ENCODE measurements around the gene HBA2.
"Not testable (repeated sequence)": the region's sequence is repeated elsewhere in the genome, so short reads cannot be mapped to it uniquely, and the experiment has no call there.

HBA2 gene

DNA sequence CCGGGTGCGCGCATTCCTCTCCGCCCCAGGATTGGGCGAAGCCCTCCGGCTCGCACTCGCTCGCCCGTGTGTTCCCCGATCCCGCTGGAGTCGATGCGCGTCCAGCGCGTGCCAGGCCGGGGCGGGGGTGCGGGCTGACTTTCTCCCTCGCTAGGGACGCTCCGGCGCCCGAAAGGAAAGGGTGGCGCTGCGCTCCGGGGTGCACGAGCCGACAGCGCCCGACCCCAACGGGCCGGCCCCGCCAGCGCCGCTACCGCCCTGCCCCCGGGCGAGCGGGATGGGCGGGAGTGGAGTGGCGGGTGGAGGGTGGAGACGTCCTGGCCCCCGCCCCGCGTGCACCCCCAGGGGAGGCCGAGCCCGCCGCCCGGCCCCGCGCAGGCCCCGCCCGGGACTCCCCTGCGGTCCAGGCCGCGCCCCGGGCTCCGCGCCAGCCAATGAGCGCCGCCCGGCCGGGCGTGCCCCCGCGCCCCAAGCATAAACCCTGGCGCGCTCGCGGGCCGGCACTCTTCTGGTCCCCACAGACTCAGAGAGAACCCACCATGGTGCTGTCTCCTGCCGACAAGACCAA lies at the start of gene HBA2:
HBA2 (plus strand) TSS at position 503 of the 568 bp plus-strand sequence; CDS start at position 540, 37 bp downstream.
- not testable (repeated sequence) for DNase-seq

GRCh38 chr16:123558-124350 lies 48.9 kb upstream of the HBA2 start:
- DNase-seq: not testable (repeated sequence)

DNA sequence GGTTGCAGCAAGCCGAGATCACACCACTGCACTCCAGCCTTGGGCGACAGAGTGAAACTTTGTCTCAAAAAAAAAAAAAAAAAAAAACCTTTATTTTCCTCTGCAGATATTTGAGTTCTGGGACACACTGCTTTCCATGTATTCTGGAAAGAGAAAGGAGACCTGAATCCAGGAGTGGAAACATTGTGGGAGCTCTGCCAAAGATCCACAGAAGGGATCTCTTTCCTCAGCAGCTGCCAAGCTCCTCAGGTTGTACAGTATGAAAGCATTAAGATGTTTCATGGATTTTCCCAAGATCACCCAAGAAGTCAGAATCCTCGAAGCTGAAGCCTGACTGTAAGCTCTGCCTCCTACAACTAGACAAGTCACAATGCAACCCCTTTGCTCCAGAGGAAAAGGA lies 47.7 kb upstream of the HBA2 start:
- DNase-seq: no peak

GRCh38 chr16:129075-129474 lies 43.6 kb upstream of the HBA2 start:
- DNase-seq: no peak

DNA sequence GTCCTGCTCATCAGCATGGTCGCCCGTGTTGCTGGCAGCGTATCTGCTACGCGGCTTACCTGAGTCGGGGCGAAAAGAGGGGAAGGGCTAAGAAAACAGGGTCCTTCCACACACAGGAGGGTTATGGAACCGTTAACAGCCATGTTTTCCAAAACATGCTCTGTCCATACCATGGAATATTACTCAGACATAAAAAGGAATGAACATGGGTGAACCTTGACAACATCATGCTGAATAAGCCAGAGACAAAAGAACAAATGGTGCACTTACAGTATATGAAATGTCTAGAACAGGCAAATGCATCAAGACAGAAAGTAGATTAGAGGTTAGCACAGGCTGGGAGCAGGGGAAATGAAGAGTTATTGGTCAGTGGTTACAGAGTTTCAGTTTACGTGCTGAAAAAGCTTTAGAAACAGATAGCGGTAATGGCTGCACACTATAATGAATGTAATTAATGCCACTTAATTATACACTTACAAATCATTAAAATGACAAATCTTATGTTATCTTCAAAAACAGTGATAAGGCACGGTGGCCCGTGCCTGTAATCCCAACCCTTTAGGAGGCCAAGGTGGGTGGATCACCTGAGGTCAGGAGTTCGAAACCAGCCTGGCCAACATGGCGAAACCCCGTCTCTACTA lies 42.0 kb upstream of the HBA2 start:
- no peak for DNase-seq

DNA sequence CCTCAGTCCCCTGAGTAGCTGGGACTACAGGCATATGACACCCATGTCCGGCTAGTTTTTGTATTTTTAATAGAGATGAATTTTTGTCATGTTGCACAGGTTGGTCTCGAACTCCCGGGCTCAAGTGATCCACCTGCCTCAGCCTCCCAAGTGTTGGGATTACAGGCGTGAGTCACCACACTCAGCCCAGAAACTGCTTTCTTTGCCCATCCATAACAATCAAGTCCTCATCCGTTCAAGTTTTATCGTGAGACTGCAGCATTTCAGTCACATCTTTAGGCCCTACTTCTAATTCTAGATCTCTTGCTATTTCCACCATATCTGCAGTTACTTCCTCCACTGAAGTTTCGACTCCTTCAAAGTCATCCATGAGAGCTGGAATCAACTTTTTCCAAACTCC lies 40.6 kb upstream of the HBA2 start:
- DNase-seq: no peak

GRCh38 chr16:133716-134115 lies 39.0 kb upstream of the HBA2 start:
- DNase-seq: no peak

DNA sequence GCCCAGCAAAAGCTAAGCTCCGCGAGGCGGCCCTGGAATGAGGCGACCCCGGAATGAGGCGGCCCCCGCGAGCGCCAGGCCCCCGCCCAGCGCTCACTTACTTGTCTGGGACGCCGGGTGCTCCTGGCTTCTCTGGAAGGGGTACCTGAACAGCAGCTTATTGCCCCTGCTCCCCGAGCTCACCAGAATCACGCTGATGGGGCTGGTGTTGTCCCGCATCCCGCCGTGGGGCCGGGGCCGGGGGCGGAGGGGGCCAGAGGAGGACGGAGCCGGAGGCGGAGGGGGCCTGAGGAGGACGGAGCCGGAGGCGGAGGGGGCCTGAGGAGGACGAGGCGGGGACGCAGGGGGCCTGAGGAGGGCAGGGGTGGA lies 34.6 kb upstream of the HBA2 start:
- peak; percentile 7 for DNase-seq

DNA sequence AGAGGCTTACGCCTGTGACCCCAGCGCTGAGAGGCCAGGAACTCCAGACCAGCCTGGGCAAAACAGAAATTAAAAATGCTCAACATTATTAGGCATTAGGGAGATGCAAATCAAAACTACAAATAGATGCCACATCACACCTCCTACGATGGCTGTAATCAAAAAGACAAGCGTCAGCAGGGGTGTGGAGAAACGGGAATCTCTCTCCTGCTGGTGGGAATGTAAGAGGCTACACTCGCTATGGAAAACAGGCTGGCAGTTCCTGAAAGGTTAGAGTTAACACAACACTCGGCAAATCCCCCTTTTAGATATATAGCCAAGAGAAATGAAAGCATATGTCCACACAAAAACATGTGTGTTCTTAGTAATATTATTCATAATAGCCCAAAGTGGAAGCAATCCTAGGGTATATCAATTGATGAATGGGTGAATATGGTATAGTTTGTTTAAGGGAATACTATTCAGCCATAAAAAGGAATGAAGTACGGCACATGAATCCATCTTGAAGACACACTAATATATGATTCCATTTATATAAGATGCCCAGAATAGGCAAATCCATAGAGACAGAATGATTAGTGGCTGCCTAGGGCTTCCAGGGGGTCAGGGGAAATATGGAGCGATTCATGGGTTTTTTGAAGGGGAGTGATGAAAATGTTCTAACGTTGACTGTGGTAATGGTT lies 32.4 kb upstream of the HBA2 start:
- no peak for DNase-seq

DNA sequence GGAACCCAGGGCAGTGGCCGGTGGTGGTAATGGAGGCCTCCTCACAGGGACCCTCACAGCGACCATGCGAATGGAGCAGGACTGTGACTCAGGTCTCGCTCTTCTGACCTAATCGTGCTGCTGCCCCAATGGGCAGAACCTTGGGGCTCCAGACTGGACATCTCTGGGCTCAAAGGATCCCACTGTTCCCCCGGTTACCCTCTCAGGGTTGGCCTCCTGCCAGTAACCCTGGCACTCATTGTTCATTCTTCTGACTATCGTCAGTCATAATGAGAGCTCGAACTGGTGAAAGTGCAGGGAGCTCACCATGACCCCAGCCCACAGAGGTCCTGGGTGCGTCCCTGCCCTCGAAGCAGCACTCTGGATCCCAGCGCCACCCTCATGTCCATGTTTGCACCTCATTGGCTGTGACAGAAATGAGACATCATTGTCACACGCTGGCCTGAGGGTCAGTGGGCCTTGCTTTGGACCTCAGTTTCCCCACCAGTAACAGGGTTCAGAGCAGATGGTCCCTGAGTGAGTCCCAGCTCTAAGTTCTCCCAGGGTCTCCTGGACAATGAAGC lies 30.2 kb upstream of the HBA2 start:
- no peak for DNase-seq

GRCh38 chr16:143047-143446 lies 29.6 kb upstream of the HBA2 start:
- DNase-seq: no peak

GRCh38 chr16:143456-143855 lies 29.2 kb upstream of the HBA2 start:
- DNase-seq: no peak

- no peak for DNase-seq
These were observed 27.9 kb upstream of the HBA2 start for GRCh38 chr16:144797-145252.

DNA sequence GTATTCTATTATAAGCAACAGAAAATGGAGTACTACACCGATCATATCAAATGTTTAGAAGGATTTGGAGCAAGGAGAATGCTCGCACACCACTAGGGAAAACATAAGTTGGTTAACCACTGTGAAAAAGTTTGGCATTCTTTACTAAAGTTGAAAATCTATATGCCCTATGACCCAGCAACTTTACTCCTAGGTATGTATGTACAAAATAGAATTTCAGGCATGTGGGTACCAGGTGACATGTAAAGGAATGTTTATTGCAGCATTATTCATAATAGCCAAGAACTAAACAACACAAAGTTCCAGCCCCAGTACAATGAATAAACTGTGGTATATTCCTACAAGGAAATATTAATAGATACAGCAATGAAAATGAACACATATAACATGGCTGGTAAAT lies 26.0 kb upstream of the HBA2 start:
- no peak for DNase-seq

- no peak for DNase-seq
These were observed 23.5 kb upstream of the HBA2 start for GRCh38 chr16:149024-149660.

DNA sequence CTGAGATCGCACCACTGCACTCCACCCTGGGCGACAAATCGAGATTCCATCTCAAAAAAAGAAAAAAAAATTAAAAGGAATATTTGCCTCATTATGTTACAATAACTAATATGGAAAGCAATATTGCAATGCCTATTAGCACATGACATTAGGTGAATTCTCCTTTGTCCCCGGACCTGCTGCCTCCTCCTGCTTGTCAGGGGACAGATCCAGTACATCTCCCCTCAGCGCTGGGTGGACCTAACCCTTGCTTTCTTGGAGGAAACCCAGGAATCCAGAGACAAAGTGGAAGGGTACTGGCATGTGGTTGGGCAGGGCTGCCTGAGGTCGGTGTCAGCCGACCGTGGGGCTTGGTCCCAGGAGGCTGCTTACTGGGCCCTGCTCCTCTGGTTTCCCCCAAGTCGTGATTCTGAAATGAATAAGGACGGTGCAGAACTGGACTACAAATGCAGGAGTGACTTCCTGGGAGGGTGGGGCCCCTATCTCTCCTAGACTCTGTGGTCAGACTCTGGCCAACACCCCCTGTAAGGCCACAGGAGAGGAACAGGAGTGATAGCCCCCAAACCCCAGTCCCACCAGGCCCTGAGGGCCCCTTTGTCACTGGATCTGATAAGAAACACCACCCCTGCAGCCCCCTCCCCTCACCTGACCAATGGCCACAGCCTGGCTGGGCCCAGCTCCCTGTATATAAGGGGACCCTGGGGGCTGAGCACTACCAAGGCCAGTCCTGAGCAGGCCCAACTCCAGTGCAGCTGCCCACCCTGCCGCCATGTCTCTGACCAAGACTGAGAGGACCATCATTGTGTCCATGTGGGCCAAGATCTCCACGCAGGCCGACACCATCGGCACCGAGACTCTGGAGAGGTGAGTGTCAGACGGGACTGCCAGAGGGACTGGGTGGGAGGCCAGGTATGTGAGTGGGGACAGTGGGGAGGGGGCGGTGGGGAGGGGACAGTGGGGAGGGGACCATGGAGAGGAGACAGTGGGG lies 20.2 kb upstream of the HBA2 start, which contains the start of gene HBZ:
HBZ (plus strand) TSS at position 504 of the 988 bp plus-strand sequence; CDS start at position 770, 266 bp downstream.
- DNase-seq: no peak

DNA sequence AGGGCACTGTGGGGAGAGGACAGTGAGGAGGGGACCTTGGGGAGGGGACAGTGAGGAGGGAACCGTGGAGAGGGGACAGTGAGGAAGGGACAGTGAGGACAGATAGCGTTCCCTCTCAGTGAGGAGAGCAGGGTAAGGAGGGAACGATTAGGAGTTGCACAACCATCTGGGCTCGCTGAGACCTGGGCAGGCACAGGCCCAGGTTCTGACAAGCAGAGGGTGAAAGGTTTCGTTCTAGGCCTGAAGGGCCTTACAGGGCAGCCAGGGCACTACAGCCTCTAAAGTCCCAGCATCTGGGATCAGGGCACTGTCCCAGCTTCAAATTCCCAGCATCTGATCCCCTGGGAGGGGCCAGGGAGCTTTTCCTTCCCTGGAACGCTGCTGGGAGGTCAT lies 19.6 kb upstream of the HBA2 start:
- not testable (repeated sequence) for DNase-seq

- not testable (repeated sequence) for DNase-seq
These were observed 19.0 kb upstream of the HBA2 start for GRCh38 chr16:153550-154216.

DNA sequence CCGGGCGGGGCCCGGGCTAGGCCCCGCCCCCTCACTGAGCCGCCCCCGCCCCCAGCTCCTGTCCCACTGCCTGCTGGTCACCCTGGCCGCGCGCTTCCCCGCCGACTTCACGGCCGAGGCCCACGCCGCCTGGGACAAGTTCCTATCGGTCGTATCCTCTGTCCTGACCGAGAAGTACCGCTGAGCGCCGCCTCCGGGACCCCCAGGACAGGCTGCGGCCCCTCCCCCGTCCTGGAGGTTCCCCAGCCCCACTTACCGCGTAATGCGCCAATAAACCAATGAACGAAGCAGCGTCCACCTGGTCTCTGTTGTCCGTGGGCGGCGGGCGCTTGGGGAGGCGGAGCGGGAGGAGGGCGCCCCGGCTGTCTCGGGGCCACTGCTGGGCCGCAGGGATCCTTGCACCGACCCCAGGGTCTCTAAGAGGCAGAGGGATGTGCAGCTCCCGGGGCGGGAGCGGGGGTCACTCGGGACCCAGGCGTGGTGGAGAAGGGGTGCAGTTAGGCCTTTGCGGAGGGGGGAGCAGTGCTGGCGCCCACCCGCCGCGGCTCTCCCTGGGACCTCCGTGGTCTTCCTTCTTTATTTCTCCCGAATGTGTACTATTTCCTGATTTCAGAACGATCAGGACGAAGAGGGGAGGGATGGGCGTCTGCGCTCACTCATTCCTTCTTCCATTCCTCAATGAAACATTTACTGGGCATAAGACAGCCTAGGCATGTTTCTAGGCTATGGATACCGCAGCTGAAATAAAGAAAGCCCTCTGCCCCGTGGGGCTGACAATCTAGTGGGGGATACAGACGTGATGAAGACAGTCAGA lies 18.3 kb upstream of the HBA2 start:
- DNase-seq: no peak

DNA sequence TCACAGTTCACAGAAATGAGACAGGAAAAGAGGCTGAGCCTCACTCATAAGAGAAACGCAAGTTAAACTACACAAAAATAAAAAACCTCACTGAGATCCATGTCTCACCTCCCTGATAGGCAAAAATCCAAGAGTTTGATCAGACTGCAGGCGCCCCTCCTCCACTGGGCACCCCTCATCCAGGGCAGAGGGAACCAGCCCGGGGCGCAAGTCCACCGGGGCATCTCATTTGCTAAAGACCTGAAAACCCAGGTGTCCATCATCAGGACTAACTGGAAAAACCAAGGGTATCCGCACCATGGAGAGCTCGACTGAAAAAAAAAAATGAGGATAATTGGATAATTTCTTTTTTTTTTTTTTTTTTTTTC lies 17.7 kb upstream of the HBA2 start:
- no peak for DNase-seq
